Peyer's patch (tissue), 4 donors: ENCODE results near the gene NHERF1. TPM values are rescaled to one million over a fixed set of nuclear protein-coding genes. Genes with fewer than 3 reads are reported as not detected.
A peak's percentile ranks its signal among the peaks of the same experiment; 100 is the strongest.

ENCODE experiments used
- DNase-seq, 3 donors: peaks; one replicate each; pipeline ENCODE4 v3.0.0-alpha.2; 2017 to 2019
- H3K27ac ChIP-seq, 4 donors: fragments of 200-600 bp; sonication (generic); one replicate each; pipeline ENCODE4 v1.5.1; 2016 to 2019
- H3K27me3 ChIP-seq, 2 donors: fragments of 200-600 bp; sonication (generic); one replicate each; pipeline ENCODE4 v1.5.1; 2019
- H3K36me3 ChIP-seq, 3 donors: fragments of 200-600 bp; sonication (generic); one replicate each; pipeline ENCODE4 v1.5.1; 2016 to 2019
- H3K4me1 ChIP-seq, 4 donors: fragments of 200-600 bp; sonication (generic); one replicate each; pipeline ENCODE4 v1.5.1; 2016 to 2019
- H3K4me3 ChIP-seq, 4 donors: fragments of 200-600 bp; sonication (generic); 1 replicate in 3 of 4; 2 replicates in 1 of 4; pipeline ENCODE4 v1.5.1; 2016 to 2019; ENCODE audit warnings: mild to moderate bottlenecking in 1 of 4
- H3K9me3 ChIP-seq, 4 donors: fragments of 200-600 bp; sonication (generic); one replicate each; pipeline ENCODE4 v1.5.1; 2016 to 2019; ENCODE audit warnings: mild to moderate bottlenecking in 1 of 4
- POLR2A ChIP-seq, 2 donors: fragments of 450-650 bp; IDR thresholded peaks; one replicate each; pipeline ENCODE4 v1.5.1; 2017; ENCODE audit warnings: antibody characterized with exemption in 2 of 2, mild to moderate bottlenecking in 2 of 2, moderate library complexity in 2 of 2
- total RNA-seq, 4 donors: library from RNA; depleted of rRNA; stranded (reverse); fragments of >200 nt; gene quantifications; one replicate each; pipeline ENCODE4 v1.1.0, GENCODE V29; 2016
- TF ChIP-seq, protein P1 (sequence below), 6 experiments: fragments of 450-650 bp in 4 of 6; fragments of 200-600 bp in 2 of 6; sonication (generic) in 1 of 6; IDR thresholded peaks; one replicate each; pipeline ENCODE4 v1.5.1; 2017 to 2019; ENCODE audit warnings: antibody characterized with exemption in 6 of 6, mild to moderate bottlenecking in 3 of 6, moderate library complexity in 1 of 6

NHERF1 gene
- total RNA-seq, 4 donors from 2014 or later = 121 to 600 (median 488) TPM

DNA sequence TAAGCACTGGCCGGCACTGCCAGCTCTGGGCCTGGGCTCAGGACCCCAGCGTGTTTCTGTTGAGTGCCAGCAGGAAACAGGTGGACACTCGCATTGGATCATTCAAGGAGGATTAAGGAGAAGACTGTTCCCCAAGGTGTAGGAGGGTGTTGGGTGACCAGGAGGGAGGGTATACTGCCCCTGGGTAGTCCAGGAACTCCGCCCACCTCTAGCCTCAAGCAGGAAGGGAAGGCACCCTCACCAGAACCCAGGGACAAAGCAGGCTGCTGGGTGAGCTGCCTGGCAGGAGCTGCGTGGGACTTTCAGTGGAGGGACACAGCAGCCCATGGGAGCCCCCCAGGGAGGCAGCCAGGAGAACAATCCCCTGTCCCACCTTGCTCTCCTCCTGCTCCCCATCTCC is 19.1 kb upstream of the NHERF1 start:
- no peaks in the 10 kb centered on the region for H3K36me3 ChIP-seq

DNA sequence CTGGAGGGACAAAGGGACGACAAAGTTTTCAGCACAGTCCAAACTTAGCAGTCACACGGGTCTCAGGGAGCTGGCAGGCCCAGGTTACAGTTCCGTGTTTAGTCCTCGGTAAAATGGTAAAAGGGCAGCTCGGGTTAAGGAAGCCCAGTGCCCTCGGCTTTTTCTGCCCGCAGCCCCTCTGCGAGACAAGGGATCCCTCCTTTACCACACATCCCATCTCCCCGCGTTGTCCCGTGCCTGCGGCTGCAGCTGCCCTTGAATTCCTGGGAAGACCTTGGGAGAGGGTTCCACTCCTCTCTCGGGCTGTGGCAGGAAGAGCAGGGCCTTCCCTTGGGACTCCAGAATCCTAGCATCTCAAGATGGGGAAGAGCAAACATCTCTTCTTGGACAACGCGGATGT is 18.6 kb upstream of the NHERF1 start:
- no peak overlapping the region for H3K4me3 ChIP-seq
- DNase-seq = no peak
- no peak overlapping the region for H3K27ac ChIP-seq
- peaks cover 0 to 7% (median 3%) of the 10 kb centered on the region in 4 donors for H3K4me1 ChIP-seq
- no peaks in the 10 kb centered on the region for H3K9me3 ChIP-seq
- H3K27me3 ChIP-seq = no peaks in the 10 kb centered on the region
- H3K36me3 ChIP-seq = no peaks in the 10 kb centered on the region
- TF ChIP-seq, protein P1, sequence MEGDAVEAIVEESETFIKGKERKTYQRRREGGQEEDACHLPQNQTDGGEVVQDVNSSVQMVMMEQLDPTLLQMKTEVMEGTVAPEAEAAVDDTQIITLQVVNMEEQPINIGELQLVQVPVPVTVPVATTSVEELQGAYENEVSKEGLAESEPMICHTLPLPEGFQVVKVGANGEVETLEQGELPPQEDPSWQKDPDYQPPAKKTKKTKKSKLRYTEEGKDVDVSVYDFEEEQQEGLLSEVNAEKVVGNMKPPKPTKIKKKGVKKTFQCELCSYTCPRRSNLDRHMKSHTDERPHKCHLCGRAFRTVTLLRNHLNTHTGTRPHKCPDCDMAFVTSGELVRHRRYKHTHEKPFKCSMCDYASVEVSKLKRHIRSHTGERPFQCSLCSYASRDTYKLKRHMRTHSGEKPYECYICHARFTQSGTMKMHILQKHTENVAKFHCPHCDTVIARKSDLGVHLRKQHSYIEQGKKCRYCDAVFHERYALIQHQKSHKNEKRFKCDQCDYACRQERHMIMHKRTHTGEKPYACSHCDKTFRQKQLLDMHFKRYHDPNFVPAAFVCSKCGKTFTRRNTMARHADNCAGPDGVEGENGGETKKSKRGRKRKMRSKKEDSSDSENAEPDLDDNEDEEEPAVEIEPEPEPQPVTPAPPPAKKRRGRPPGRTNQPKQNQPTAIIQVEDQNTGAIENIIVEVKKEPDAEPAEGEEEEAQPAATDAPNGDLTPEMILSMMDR (IDR thresholded peaks at IDR 0.05) = no peak
- no peak for TF ChIP-seq POLR2A (IDR thresholded peaks at IDR 0.05)

More for the DNA sequence above, 19.1 kb upstream of the NHERF1 start:
- Histone ChIP-seq H3K27me3 (no peaks in the 10 kb centered on the region), H3K9me3 (no peaks in the 10 kb centered on the region), H3K27ac (no peak overlapping the region), H3K4me1 (peaks cover 0 to 7% (median 3%) of the 10 kb centered on the region in 4 donors), H3K4me3 (no peak overlapping the region)
- TF ChIP-seq, protein P1 (IDR thresholded peaks at IDR 0.05) = no peak
- TF ChIP-seq POLR2A (IDR thresholded peaks at IDR 0.05) = no peak
- no peak for DNase-seq

DNA sequence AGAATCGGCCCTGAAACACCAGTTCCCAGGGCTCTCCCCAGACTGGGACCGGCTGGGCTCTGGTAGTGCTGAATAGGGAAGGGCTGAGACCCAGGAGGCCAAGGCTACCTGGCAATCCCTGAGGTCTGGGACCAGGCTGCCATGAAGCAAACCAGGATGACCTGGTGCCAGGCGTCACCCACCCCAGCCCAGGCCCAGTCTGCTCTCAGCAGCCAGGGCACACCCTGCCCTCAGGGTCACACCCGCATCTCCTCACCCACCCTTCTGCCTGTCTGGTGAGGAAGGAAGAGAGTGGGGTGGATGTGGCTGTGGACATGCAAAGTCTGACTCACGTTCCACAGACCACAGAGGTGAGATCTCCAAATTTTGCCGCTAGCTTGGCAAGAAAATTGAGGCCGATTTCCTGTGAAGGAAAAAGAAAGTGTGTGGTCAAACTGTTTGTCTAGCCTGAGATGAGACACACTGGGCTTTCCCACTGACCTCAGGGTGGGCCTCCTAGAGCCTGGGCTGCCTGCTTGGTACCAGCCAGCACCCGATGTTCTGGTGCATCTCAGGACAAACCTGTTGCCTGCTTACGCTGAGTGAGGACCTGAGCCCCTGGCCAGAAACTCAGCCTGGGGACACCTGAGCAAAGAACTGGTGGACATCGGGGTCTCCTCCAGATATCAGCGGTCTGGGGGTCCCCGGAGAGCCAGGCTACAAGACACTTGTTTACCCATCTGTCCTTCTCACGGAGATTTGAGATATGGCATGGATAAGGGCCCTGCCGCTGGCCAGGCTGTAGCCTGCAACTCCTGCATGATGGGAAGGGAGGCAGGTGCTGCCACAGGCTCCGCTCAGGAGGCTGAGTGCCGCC is 17.7 kb upstream of the NHERF1 start:
- no peaks in the 10 kb centered on the region for H3K27me3 ChIP-seq
- peak in 2 of 3 donors; percentile 58 to 74 for DNase-seq
- H3K4me3 ChIP-seq = no peak overlapping the region
- H3K27ac ChIP-seq = no peak overlapping the region
- no peak for TF ChIP-seq POLR2A (IDR thresholded peaks at IDR 0.05)
- peaks cover 0 to 7% (median 3%) of the 10 kb centered on the region in 4 donors for H3K4me1 ChIP-seq
- no peaks in the 10 kb centered on the region for H3K9me3 ChIP-seq
- H3K36me3 ChIP-seq = no peaks in the 10 kb centered on the region

DNA sequence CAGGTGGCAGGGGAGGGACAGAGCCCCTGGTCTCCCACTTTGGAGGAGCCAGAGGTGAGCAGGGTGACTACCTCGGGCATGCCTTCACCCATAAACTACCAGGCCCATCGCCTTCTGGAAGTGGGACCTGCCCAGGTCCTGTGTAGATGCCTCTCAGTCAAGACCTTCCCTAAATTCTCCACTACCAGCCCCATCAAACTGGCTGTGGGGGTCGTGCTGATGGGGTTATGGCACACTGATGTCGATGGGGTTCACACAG is 17.2 kb upstream of the NHERF1 start:
- TF ChIP-seq, protein P1 (IDR thresholded peaks at IDR 0.05) = no peak
- TF ChIP-seq POLR2A (IDR thresholded peaks at IDR 0.05) = no peak
- peaks cover 0 to 7% (median 3%) of the 10 kb centered on the region in 4 donors for H3K4me1 ChIP-seq
- no peaks in the 10 kb centered on the region for H3K27me3 ChIP-seq
- no peak overlapping the region for H3K27ac ChIP-seq
- no peaks in the 10 kb centered on the region for H3K9me3 ChIP-seq
- H3K36me3 ChIP-seq = no peaks in the 10 kb centered on the region
- H3K4me3 ChIP-seq = no peak overlapping the region
- DNase-seq = peak in 1 of 3 donors; percentile 30

DNA sequence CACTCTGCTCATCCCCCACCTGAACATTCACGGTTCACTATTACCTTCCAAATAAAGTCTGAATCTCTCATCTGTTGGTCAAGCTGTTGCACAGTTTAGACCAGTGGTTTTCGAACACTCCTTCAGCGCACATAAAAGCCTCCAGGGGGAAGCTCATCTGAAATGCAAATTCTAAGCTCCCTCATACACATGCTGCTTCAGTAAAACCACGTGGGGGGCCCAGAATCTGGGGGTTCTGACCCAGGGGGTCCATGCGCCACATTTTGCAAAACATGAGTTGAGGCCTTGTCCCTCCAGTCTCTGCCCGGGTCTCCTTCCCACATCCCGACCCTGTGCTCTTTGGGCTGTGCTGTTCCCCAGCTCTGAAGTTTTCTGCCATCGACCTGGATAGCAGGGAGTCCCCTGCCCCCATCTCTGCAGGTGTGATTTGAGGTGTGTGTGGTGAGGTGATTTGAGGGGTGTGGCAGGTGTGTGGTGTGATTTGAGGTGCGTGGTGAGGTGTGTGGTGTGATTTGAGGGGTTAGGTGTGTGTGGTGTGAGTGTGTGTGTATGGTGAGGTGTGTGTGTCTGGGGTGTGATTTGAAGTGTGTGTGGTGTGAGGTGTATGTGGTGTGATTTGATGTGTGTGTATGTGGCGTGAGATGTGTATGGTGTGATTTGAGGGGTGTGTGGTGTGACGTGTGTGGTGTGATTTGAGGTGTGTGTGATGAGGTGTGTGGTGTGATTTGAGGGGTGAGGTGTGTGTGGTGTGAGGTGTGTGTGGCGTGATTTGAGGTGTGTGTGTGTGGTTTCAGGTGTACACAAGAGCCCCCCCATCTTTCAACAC is 16.2 kb upstream of the NHERF1 start:
- DNase-seq = no peak
- no peaks in the 10 kb centered on the region for H3K36me3 ChIP-seq
- H3K4me3 ChIP-seq = no peak overlapping the region
- peaks cover 3 to 8% (median 7%) of the 10 kb centered on the region in 4 donors for H3K4me1 ChIP-seq
- no peaks in the 10 kb centered on the region for H3K9me3 ChIP-seq
- no peaks in the 10 kb centered on the region for H3K27me3 ChIP-seq
- no peak overlapping the region for H3K27ac ChIP-seq
- TF ChIP-seq POLR2A (IDR thresholded peaks at IDR 0.05) = no peak
- TF ChIP-seq, protein P1 (IDR thresholded peaks at IDR 0.05) = no peak
